ENCODE data around the gene ADD2.
"Not testable (repeated sequence)": the region's sequence is repeated elsewhere in the genome, so short reads cannot be mapped to it uniquely, and the experiment has no call there.

ADD2 gene

DNA sequence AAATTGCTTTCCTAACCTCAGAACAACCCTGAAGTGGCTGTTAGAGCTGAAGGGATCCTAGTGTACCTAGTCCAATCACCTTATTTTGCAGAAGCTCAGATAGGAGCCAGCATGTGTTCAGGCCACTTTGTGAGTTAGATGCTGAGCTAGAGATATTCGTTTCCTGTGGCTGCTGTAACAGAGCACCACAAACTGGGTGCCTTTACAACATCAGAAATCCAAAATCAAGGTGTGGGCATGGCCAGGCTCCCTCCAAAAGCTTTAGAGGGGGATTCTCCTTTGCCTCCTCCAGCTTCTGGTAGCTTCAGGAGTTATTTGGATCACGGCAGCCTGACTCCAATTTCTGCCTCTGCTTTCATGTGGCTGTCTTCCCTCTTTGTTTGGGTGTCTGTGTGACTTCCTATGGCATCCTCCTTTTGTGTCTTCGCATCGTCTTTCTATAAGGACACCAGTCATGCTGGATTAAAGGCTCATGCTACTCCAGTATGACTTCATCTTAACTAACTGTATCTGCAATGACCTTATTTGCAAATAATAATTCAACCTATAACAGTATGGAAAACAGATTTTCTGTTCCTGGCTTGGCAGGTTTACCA, 128.1 kb downstream of the ADD2 start:
- no peak for DNase-seq (ENCODE audit: low spot score)

- DNase-seq (ENCODE audit: low spot score): no peak
Observed at GRCh38 chr2:70638561-70638960, 129.4 kb downstream of the ADD2 start.

DNA sequence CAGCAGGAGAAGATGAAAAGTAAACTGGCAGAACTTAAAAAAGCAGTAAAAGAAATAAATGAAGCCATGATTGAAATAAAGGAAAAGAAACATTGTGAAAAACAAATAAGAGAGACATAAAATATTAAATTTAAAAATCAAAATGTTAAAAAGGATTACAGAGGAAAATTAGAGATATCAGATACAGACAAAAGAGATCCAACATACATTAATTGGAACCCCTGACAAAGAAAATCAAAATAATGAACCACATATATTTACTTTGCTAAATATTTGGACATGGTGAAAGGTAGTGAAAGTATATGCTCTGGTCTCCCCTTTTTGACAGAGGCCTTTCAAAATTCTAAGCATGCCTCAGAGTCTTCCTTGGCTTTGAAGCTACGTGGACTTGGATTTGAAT, 134.5 kb downstream of the ADD2 start:
- DNase-seq (ENCODE audit: low spot score): no peak

- no peak for DNase-seq (ENCODE audit: low spot score)
Observed at GRCh38 chr2:70632966-70633365, 135.0 kb downstream of the ADD2 start.

DNA sequence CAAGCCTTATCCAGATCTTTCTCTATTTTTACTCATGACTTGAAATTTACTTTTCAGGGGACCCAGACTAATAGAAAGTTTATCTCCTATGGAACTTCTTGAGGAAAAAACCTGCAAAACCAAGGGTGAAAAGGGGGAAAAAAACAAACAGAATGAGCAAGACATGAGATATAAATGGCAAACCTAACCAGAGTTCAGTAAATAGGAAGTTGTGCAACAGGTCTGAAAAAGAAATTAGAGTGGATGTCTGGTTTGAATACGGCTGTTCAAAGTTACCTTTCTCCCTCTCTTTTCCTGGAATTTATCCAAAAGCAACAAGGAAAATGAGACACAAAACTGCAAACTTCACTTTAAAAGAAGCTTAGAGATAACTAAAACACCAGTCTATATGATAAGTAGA, 135.6 kb downstream of the ADD2 start:
- no peak for DNase-seq (ENCODE audit: low spot score)

DNA sequence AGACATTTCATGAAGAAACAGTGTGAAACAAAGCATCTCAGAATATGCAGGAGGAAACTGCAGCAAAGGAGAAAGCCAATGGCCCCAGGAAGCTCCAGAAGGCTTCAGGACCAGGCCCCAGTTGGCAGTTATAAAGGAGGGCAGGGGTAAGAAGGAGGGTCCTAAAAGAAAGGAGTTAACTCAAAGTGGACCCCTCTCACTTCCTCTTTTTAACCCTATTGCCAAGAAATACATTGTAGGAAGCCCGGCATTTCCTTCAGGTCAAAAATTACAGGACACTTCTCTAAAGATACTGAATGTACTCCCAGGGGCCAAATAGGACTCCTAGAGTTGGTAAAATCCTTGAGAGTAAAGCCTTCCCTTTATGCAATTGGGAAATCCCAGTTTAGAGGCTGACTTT, 137.2 kb downstream of the ADD2 start:
- DNase-seq (ENCODE audit: low spot score): no peak

DNA sequence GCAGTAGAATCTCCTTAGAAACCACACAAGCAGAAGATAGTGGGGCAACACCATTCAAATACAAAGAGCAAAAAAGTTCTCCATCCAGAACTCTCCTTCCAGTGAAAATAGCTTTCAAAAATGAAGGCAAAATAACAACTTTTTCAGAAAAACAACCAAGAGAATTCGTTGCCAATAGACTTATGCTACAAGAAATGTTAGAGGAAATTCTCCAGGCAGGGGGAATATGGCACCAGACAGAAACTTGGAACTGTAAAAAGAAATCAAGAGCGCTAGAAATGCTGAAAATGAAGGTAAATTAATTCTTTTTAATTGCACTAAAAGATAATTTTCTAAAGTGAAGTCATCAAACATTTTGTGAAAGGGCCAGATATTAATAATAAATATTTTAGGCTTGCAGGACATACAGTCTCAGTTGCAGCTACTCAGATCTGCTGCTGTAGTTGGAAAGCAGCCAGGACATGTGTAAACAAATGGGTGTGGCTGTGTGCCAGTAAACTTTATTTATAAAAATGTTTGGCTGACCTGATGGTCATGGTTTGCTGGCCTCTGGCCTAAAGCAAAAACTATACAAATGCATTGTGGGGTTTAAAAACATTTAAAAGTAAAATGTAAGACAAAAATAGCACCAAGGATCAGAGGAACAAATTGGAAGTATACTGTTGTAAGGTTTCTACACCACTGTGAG, 140.6 kb downstream of the ADD2 start:
- DNase-seq (ENCODE audit: low spot score): no peak

DNA sequence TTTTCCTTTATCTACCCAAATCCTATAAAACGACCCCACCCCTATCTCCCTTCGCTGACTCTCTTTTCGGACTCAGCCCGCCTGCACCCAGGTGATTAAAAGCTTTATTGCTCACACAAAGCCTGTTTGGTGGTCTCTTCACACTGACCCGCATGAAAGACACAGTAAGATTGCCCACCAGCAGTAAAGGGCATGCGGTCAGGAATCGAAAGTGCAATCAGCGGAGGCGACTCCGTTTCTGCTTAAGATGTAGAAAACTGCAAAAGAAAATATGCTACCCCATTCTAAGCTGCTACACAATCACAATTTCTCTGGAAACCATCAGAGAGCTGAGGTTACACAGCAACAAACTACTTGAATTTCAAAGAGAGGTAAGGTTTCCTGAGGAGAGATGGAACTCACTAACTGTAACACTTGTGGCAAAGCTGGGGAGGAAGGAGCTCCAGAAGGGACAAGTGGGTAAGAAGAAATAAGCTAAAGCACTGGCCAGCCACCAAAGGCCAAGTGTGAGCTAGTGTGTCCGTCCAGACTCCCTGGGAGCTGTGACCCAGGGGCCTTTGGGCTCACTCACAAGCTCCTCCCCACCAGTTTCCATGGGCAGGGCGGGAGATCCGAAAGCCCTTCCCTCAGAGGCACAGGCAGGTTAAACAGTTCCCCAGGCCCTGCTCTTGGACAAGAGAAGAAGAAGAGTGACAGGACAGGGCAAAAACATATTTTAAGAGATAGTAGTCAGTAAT, 141.6 kb downstream of the ADD2 start:
- DNase-seq (ENCODE audit: low spot score): no peak

- not testable (repeated sequence) for DNase-seq (ENCODE audit: low spot score)
Observed at GRCh38 chr2:70621536-70621935, 146.5 kb downstream of the ADD2 start.

GRCh38 chr2:70620020-70620419, 148.0 kb downstream of the ADD2 start:
- DNase-seq (ENCODE audit: low spot score): no peak

GRCh38 chr2:70619167-70619566, 148.8 kb downstream of the ADD2 start:
- DNase-seq (ENCODE audit: low spot score): no peak

GRCh38 chr2:70616168-70616694, 151.8 kb downstream of the ADD2 start:
- DNase-seq (ENCODE audit: low spot score): no peak

GRCh38 chr2:70615222-70615621, 152.8 kb downstream of the ADD2 start:
- DNase-seq (ENCODE audit: low spot score): no peak

- DNase-seq (ENCODE audit: low spot score): no peak
Observed at GRCh38 chr2:70613521-70613920, 154.5 kb downstream of the ADD2 start.

- no peak for DNase-seq (ENCODE audit: low spot score)
Observed at GRCh38 chr2:70612574-70612973, 155.4 kb downstream of the ADD2 start.

DNA sequence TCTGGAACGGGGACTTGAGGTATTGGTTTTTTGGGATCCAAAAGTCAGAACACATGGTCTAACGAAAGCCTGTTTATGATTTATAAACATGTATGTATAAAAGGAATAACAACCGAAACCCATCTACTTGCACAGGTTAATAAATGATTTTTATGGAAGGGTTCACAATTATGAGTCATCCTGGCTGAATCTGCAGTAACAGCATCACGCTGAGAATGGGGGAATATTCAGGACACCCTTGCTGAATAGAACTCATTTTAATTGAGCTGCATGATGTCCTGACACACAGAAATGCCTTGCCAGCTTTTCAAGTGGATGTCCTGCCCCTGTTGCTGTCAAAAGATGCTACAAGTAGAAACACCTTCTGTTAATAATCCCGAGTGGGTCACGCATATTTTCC, 159.6 kb downstream of the ADD2 start:
- DNase-seq (ENCODE audit: low spot score): no peak

DNA sequence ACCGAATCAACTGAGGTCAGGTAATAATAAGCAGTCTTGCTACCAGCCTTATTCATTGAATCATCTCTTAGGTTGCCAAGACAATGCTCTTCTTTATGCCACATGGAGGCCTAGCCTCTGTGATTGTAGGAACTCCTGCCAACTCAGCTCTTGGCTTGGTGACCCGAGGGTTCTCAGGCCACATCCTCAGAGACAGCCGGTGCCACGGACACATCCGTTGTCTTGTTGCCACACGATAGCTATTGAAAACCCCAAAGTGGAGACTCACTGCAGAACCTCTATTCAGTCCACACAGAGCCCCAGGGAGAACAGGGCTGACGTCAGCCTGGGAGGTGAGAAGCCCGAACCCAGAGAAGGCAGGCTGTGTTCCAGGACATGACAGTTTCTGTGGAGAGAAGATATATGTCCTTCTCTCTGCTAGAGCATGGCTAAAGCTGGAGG, 160.9 kb downstream of the ADD2 start:
- DNase-seq (ENCODE audit: low spot score): no peak
